Ectodermal cell (in vitro differentiated cells): ENCODE results near the gene PFKFB3.
"Not testable (repeated sequence)": the region's sequence is repeated elsewhere in the genome, so short reads cannot be mapped to it uniquely, and the experiment has no call there.

Experiments
- H3K27ac ChIP-seq: 2 replicates; pipeline ENCODE4 v1.7.0; 2013; ENCODE audit warnings: mild to moderate bottlenecking, low read depth, low read length; ENCODE audit not compliant: insufficient read depth, poor library complexity, severe bottlenecking
- H3K27me3 ChIP-seq: 2 replicates; pipeline ENCODE4 v1.7.0; 2013; ENCODE audit warnings: mild to moderate bottlenecking, low read length; ENCODE audit not compliant: insufficient read depth, control insufficient read depth, poor library complexity, severe bottlenecking
- H3K36me3 ChIP-seq: one replicate; pipeline ENCODE4 v1.7.0; 2013; ENCODE audit warnings: low read length; ENCODE audit not compliant: control insufficient read depth, insufficient read depth
- H3K4me1 ChIP-seq: one replicate; pipeline ENCODE4 v1.7.0; 2013; ENCODE audit warnings: low read length; ENCODE audit not compliant: control insufficient read depth, insufficient read depth
- H3K4me3 ChIP-seq: 2 replicates; pipeline ENCODE4 v1.7.0; 2013; ENCODE audit warnings: low read depth, low read length, control low read depth; ENCODE audit not compliant: insufficient read depth
- H3K9me3 ChIP-seq: 2 replicates; pipeline ENCODE4 v1.7.0; 2013; ENCODE audit warnings: mild to moderate bottlenecking, low read length, moderate library complexity; ENCODE audit not compliant: control insufficient read depth
- WGBS, 2 experiments: methylation state at CpG; one replicate each; pipeline ENCODE4 v1.1.7; 2013; ENCODE audit warnings: missing lambda C conversion rate in 2 of 2; 5-methylcytosine and 5-hydroxymethylcytosine counted together

PFKFB3 gene

GRCh38 chr10:6244510-6244909 is 41.8 kb downstream of the PFKFB3 start:
- Histone ChIP-seq H3K36me3 (no peaks in the 10 kb centered on the region), H3K4me3 (no peak overlapping the region), H3K9me3 (no peaks in the 10 kb centered on the region), H3K27me3 (no peaks in the 10 kb centered on the region), H3K4me1 (no peaks in the 10 kb centered on the region), H3K27ac (no peak overlapping the region)
- 91 to 95% methylated on average over 6 to 7 of the region's 7 CpGs for WGBS, 2 experiments

DNA sequence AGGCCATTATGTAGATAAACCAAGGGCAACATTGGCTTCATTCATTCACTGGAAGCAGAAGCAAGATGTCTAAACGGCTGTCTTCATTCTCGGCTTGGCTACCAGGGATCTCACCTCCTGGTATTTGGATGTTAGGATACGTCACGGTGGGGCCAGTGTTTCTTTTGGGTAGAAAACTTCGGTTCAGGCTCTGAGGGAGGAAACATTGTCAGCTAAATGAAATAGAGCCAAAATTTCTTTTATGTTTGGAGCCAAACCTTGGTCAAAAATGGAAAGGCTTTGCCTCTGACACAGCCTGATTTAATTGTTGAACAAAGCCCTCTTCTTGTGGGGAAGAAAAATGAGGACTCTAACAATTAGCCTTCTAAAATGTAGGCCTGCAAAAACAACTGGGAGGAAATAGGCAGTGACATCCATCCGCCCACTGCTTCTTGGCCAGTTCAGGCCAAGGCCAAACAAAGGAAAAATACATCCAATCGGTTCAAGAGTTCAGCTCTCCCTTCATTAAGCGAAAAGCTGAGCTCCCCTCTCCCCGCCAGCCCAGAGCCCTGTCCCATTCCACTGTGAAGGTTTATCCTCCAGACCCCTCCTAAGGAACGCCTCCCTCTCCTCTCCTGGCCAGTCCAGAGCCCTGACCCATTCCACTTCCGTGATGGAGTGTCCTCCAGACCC is 44.4 kb downstream of the PFKFB3 start:
- H3K36me3 ChIP-seq: no peaks in the 10 kb centered on the region
- no peak overlapping the region for H3K4me3 ChIP-seq
- no peaks in the 10 kb centered on the region for H3K9me3 ChIP-seq
- no peak overlapping the region for H3K27ac ChIP-seq
- H3K27me3 ChIP-seq: no peaks in the 10 kb centered on the region
- H3K4me1 ChIP-seq: no peaks in the 10 kb centered on the region
- 84 to 91% methylated on average over 10 to 11 of the region's 11 CpGs for WGBS, 2 experiments

GRCh38 chr10:6248908-6249307 is 46.2 kb downstream of the PFKFB3 start:
- H3K9me3 ChIP-seq, H3K27me3 ChIP-seq, H3K27ac ChIP-seq, H3K4me3 ChIP-seq, H3K4me1 ChIP-seq, H3K36me3 ChIP-seq: not testable (repeated sequence)
- WGBS, 2 experiments: 92 to 97% methylated on average over 6 of the region's 8 CpGs

- Histone ChIP-seq H3K4me1 (no peaks in the 10 kb centered on the region), H3K9me3 (no peaks in the 10 kb centered on the region), H3K4me3 (no peak overlapping the region), H3K27me3 (no peaks in the 10 kb centered on the region), H3K27ac (no peak overlapping the region), H3K36me3 (no peaks in the 10 kb centered on the region)
- no CpG with 5 or more reads among the region's 1 CpG for WGBS, 2 experiments
Measured at GRCh38 chr10:6249698-6250097, 47.0 kb downstream of the PFKFB3 start.

- Histone ChIP-seq H3K36me3 (no peaks in the 10 kb centered on the region), H3K4me1 (no peaks in the 10 kb centered on the region), H3K9me3 (no peaks in the 10 kb centered on the region), H3K27ac (no peak overlapping the region), H3K27me3 (no peaks in the 10 kb centered on the region), H3K4me3 (no peak overlapping the region)
- 79% methylated on average over 5 to 6 of the region's 6 CpGs for WGBS, 2 experiments
Measured at GRCh38 chr10:6250745-6251144, 48.0 kb downstream of the PFKFB3 start.

DNA sequence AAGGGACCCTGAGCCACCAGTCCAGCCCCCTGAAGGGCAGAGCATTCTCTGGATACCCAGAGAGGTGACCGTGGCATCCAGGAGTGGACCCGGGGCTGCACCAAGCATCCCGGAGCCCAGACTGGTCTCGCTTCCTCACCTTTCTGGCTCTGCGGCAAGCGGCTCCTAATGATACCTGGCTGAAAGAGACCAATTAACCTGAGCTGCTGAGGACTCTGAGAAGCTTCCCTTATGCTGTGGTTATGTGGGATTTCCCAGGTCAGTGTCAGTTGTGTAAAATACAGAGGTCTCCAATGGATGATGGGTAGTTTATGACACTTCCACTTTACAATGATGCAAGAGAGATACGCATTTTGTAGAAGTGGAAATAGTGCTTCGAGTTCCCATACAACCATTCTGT is 51.5 kb downstream of the PFKFB3 start:
- Histone ChIP-seq H3K4me1 (no peaks in the 10 kb centered on the region), H3K4me3 (no peak overlapping the region), H3K36me3 (no peaks in the 10 kb centered on the region), H3K27me3 (no peaks in the 10 kb centered on the region), H3K9me3 (no peaks in the 10 kb centered on the region), H3K27ac (no peak overlapping the region)
- 95 to 97% methylated on average over 8 of the region's 8 CpGs for WGBS, 2 experiments

DNA sequence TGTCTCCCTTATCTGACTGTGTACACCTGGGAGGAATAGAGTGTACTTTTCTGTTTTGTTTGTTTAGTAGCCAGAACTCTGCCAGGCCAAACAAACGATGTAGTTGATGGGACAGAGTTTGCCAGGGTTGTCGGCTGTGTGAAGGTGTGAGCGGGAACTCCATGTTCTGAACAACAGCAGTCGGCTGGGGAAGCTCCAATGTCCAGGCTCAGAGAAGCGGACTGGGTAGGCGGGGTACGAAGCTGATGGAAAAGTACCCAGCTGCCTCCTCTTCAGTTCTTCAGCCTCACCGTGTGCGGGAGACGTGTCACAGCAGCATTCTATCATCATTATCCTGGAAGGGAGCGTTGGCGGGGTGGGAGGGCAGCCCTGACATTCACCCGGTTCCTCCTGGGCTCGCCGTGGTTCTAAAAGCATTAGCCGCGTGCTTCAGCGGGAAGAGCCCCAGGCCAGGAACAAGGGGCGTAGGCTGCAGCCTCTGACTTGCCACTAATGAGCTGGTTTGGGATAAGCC is 52.9 kb downstream of the PFKFB3 start:
- Histone ChIP-seq H3K27ac (no peak overlapping the region), H3K27me3 (no peaks in the 10 kb centered on the region), H3K9me3 (no peaks in the 10 kb centered on the region), H3K4me1 (no peaks in the 10 kb centered on the region), H3K36me3 (no peaks in the 10 kb centered on the region), H3K4me3 (no peak overlapping the region)
- 93% methylated on average over 19 of the region's 19 CpGs for WGBS, 2 experiments

- no peak overlapping the region for H3K4me3 ChIP-seq
- 87 to 95% methylated on average over 8 of the region's 8 CpGs for WGBS, 2 experiments
- H3K9me3 ChIP-seq: no peaks in the 10 kb centered on the region
- H3K4me1 ChIP-seq: no peaks in the 10 kb centered on the region
- H3K27ac ChIP-seq: no peak overlapping the region
- H3K36me3 ChIP-seq: no peaks in the 10 kb centered on the region
- H3K27me3 ChIP-seq: no peaks in the 10 kb centered on the region
Measured at GRCh38 chr10:6256439-6256838, 53.7 kb downstream of the PFKFB3 start.

DNA sequence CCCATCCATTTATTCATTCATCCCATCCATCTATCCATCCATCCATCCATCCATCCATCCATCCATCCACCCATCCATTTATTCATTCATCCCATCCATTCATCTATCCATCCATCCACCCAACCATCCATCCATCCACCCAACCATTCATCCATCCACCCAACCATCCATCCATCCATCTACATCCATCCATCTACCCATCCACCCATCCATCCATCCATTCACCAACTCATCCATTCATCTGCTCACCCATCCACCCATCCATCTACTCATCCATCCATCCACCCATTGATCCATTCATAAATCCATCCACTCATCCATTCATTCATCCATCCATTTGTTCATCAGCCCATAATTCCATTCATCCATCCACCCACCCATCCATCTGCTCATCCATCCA is 56.4 kb downstream of the PFKFB3 start:
- no peaks in the 10 kb centered on the region for H3K27me3 ChIP-seq
- no peak overlapping the region for H3K4me3 ChIP-seq
- no peaks in the 10 kb centered on the region for H3K9me3 ChIP-seq

GRCh38 chr10:6260843-6261242 is 58.1 kb downstream of the PFKFB3 start:
- no peak overlapping the region for H3K27ac ChIP-seq
- H3K27me3 ChIP-seq: no peaks in the 10 kb centered on the region
- H3K4me3 ChIP-seq: no peak overlapping the region
- 91 to 100% methylated on average over 3 of the region's 3 CpGs for WGBS, 2 experiments
- no peaks in the 10 kb centered on the region for H3K4me1 ChIP-seq
- H3K36me3 ChIP-seq: no peaks in the 10 kb centered on the region
- no peaks in the 10 kb centered on the region for H3K9me3 ChIP-seq

More for the DNA sequence above, 56.4 kb downstream of the PFKFB3 start:
- no peak overlapping the region for H3K27ac ChIP-seq
- no peaks in the 10 kb centered on the region for H3K4me1 ChIP-seq
- no peaks in the 10 kb centered on the region for H3K36me3 ChIP-seq

GRCh38 chr10:6267941-6268340 is 65.2 kb downstream of the PFKFB3 start:
- Histone ChIP-seq H3K4me1 (no peaks in the 10 kb centered on the region), H3K27me3 (no peaks in the 10 kb centered on the region), H3K27ac (no peak overlapping the region), H3K36me3 (no peaks in the 10 kb centered on the region), H3K9me3 (no peaks in the 10 kb centered on the region), H3K4me3 (no peak overlapping the region)
- WGBS, 2 experiments: 47 to 59% methylated on average over 4 to 5 of the region's 6 CpGs
